GM20000 (cell line): ENCODE measurements around the gene CDK5RAP2.

ENCODE experiments used
- DNase-seq: peaks from one replicate; pipeline ENCODE4 v3.0.0; 2012; ENCODE audit warnings: low spot score
- CTCF ChIP-seq: IDR thresholded peaks from 2 replicates; pipeline ENCODE4 v1.5.1; 2012; ENCODE audit warnings: mild to moderate bottlenecking, control low read depth; ENCODE audit errors: extremely low read depth, missing control alignments

The CDK5RAP2 gene

GRCh38 chr9:120374239-120374638 is 205.7 kb downstream of the CDK5RAP2 start:
- no peak for DNase-seq
- no peak for TF ChIP-seq CTCF

GRCh38 chr9:120372040-120372439 is 207.9 kb downstream of the CDK5RAP2 start:
- TF ChIP-seq CTCF, result no peak
- DNase-seq, result no peak

GRCh38 chr9:120369608-120370220 is 210.3 kb downstream of the CDK5RAP2 start:
- TF ChIP-seq CTCF, result no peak
- no peak for DNase-seq

DNA sequence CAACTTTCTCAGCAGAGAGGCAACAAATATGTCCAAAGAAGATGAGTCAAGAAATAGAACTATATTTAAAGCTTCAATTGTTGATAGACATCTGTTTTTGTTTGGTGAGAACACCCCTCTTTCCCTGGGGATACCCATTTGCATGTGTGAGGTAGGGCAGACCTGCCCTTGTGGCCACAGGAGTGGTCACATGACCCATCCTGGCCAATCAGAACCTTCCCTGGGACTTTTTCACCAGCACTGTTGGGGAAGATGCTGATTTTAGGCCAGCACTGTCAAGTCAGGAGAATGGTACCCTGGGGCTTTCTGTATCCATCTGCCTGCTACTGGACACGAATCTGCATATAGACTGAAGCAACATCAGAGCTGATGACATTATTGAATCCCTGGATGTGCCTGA is 211.2 kb downstream of the CDK5RAP2 start:
- no peak for DNase-seq

DNA sequence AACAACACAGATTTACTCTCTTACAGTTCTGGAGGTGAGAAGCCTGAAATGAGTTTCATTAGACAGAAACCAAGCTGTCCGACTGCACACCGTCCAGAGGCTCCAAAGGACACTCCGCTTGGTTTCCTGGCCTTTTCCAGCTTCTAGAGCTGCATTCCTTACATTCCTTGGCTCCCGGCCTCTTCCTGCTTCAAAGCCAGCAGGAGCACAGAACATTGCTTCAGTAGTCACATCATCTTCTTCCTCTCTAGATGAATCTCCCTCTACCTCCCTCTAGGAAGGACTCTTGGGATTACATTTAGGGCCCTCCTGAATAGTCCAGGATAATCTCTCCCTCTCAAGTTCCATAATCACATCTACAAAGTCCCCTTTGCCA is 213.3 kb downstream of the CDK5RAP2 start:
- TF ChIP-seq CTCF, result no peak
- DNase-seq, result no peak

More for the DNA sequence above, 211.2 kb downstream of the CDK5RAP2 start:
- no peak for TF ChIP-seq CTCF

GRCh38 chr9:120365386-120365785 is 214.6 kb downstream of the CDK5RAP2 start:
- DNase-seq, result no peak
- TF ChIP-seq CTCF, result no peak

- no peak for TF ChIP-seq CTCF
Measured at GRCh38 chr9:120363697-120364096, 216.3 kb downstream of the CDK5RAP2 start.

DNA sequence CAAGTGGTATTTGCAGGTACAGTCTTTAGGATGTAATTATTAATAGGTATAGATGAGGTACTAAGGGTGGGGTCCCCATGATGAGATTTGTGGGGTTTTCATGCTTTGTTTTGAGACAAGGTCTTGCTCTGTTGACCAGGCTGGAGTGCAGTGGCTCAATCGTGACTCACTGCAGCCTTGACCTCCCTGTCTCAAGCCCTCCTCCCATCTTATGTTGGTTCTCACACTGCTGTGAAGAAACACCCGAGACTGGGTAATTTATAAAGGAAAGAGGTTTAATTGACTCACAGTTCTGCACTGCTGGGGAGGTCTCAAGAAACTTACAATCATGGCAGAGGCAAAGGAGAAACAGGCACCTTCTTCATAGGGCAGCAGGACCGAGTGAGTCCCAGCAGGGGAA is 217.5 kb downstream of the CDK5RAP2 start:
- no peak for TF ChIP-seq CTCF
- no peak for DNase-seq

More at GRCh38 chr9:120363697-120364096, 216.3 kb downstream of the CDK5RAP2 start:
- DNase-seq, result no peak
